Measurements from ENCODE around the gene ST6GALNAC2.

DNA sequence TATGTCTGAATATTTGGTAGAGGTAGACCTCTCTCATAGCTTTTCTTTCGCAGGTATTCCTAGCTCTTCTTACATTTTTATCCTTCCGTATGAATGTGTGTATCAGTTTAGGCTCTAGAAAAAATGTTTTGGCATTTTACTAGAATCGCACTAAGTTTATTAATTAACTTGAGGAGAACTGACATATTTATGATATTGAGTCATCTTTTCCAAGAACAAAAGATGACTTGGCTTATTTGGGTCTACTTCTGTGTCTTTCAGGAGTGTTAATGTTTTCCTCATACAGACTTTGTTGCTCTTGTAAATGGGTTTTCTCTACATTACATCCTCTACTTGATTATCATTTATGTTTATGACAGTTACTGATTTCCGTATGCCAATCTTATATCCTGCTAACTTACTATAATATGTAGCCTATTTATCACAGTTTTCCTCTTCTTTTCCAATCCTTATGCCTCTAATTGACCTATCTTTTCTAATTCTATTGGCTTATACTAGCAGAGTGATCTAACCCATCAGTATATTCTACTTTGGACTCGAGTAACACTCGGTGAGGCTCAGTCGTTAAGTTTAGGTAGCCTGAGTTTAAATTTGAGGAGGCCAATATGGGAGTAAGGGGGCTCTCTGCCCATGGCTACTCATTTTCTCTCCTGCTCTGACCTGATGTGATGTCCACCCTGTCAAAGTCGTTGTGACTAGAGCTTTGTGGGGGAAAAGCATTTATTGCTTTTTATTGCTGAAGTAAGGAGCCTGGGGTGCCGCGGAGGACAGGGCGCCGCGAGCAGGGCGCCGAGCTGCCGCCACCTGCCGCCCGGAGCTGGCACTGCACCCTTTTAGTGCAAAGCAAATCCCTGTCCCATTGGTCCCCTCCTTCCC, 37.8 kb upstream of the ST6GALNAC2 start:
- TF ChIP-seq, protein P1, sequence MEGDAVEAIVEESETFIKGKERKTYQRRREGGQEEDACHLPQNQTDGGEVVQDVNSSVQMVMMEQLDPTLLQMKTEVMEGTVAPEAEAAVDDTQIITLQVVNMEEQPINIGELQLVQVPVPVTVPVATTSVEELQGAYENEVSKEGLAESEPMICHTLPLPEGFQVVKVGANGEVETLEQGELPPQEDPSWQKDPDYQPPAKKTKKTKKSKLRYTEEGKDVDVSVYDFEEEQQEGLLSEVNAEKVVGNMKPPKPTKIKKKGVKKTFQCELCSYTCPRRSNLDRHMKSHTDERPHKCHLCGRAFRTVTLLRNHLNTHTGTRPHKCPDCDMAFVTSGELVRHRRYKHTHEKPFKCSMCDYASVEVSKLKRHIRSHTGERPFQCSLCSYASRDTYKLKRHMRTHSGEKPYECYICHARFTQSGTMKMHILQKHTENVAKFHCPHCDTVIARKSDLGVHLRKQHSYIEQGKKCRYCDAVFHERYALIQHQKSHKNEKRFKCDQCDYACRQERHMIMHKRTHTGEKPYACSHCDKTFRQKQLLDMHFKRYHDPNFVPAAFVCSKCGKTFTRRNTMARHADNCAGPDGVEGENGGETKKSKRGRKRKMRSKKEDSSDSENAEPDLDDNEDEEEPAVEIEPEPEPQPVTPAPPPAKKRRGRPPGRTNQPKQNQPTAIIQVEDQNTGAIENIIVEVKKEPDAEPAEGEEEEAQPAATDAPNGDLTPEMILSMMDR (IDR thresholded peaks at IDR 0.05), result peak in 2 of 3 experiments; percentile 94
- no peak for TF ChIP-seq POLR2A (IDR thresholded peaks at IDR 0.05; ENCODE audit: low read depth)
- no peak for TF ChIP-seq EP300 (IDR thresholded peaks at IDR 0.05)

Data from esophagus muscularis mucosa (tissue), 4 donors.